ENCODE measurements around the gene MORC3.

Gene MORC3

GRCh38 chr21:36323032-36323431, 3.0 kb downstream of the MORC3 start:
- Histone ChIP-seq H3K9me3 (ENCODE audit: control insufficient read depth, insufficient read depth, low read length) (no peaks in the 10 kb centered on the region), H3K4me2 (ENCODE audit: low read length) (peak overlapping the region; percentile 85), H3K9me2 (replicated peaks; ENCODE audit: control insufficient read depth, low read length) (no peaks in the 10 kb centered on the region), H3K27ac (ENCODE audit: low read depth, low read length) (peak overlapping the region; percentile 29), H3K4me1 (ENCODE audit: control insufficient read depth, low read length) (peaks cover 36% of the 10 kb centered on the region), H3K79me2 (ENCODE audit: control insufficient read depth, low read length) (peaks cover 73% of the 10 kb centered on the region), H3K4me3 (ENCODE audit: low read length) (peak overlapping the region; percentile 41), H3F3A (ENCODE audit: control insufficient read depth, insufficient read depth) (peaks cover 4% of the 10 kb centered on the region; the same call in 1 of the 2 replicates), H3K36me3 (ENCODE audit: control insufficient read depth, low read length) (peaks cover 12% of the 10 kb centered on the region), H4K20me1 (ENCODE audit: control insufficient read depth, insufficient read depth, low read depth, low read length) (no peaks in the 10 kb centered on the region), H3K27me3 (ENCODE audit: control insufficient read depth, low read length) (no peaks in the 10 kb centered on the region)
- TF ChIP-seq, protein P1, sequence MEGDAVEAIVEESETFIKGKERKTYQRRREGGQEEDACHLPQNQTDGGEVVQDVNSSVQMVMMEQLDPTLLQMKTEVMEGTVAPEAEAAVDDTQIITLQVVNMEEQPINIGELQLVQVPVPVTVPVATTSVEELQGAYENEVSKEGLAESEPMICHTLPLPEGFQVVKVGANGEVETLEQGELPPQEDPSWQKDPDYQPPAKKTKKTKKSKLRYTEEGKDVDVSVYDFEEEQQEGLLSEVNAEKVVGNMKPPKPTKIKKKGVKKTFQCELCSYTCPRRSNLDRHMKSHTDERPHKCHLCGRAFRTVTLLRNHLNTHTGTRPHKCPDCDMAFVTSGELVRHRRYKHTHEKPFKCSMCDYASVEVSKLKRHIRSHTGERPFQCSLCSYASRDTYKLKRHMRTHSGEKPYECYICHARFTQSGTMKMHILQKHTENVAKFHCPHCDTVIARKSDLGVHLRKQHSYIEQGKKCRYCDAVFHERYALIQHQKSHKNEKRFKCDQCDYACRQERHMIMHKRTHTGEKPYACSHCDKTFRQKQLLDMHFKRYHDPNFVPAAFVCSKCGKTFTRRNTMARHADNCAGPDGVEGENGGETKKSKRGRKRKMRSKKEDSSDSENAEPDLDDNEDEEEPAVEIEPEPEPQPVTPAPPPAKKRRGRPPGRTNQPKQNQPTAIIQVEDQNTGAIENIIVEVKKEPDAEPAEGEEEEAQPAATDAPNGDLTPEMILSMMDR (IDR thresholded peaks at IDR 0.05; ENCODE audit: low read depth, low read length, poor library complexity, severe bottlenecking): no peak
- no peak for TF ChIP-seq EZH2phosphoT487 (IDR thresholded peaks at IDR 0.05; ENCODE audit: borderline replicate concordance, low read length)

- Histone ChIP-seq H3K79me2 (ENCODE audit: control insufficient read depth, low read length) (peaks cover 96% of the 10 kb centered on the region), H3K9me3 (ENCODE audit: control insufficient read depth, insufficient read depth, low read length) (no peaks in the 10 kb centered on the region), H3K9me2 (replicated peaks; ENCODE audit: control insufficient read depth, low read length) (no peaks in the 10 kb centered on the region), H3K27ac (ENCODE audit: low read depth, low read length) (no peak overlapping the region), H3K36me3 (ENCODE audit: control insufficient read depth, low read length) (peaks cover 12% of the 10 kb centered on the region), H3K4me2 (ENCODE audit: low read length) (no peak overlapping the region), H4K20me1 (ENCODE audit: control insufficient read depth, insufficient read depth, low read depth, low read length) (no peaks in the 10 kb centered on the region), H3K4me1 (ENCODE audit: control insufficient read depth, low read length) (peaks cover 46% of the 10 kb centered on the region), H3F3A (ENCODE audit: control insufficient read depth, insufficient read depth) (peaks cover 4% of the 10 kb centered on the region; the same call in 1 of the 2 replicates), H3K27me3 (ENCODE audit: control insufficient read depth, low read length) (no peaks in the 10 kb centered on the region), H3K4me3 (ENCODE audit: low read length) (no peak overlapping the region)
- TF ChIP-seq, protein P1 (IDR thresholded peaks at IDR 0.05; ENCODE audit: low read depth, low read length, poor library complexity, severe bottlenecking): no peak
- TF ChIP-seq EZH2phosphoT487 (IDR thresholded peaks at IDR 0.05; ENCODE audit: borderline replicate concordance, low read length): no peak
These were observed 5.5 kb downstream of the MORC3 start for GRCh38 chr21:36325373-36326010.

GRCh38 chr21:36330904-36331303, 10.9 kb downstream of the MORC3 start:
- Histone ChIP-seq H4K20me1 (ENCODE audit: control insufficient read depth, insufficient read depth, low read depth, low read length) (peaks cover 3% of the 10 kb centered on the region), H3K27ac (ENCODE audit: low read depth, low read length) (no peak overlapping the region), H3K27me3 (ENCODE audit: control insufficient read depth, low read length) (no peaks in the 10 kb centered on the region), H3K4me1 (ENCODE audit: control insufficient read depth, low read length) (peaks cover 22% of the 10 kb centered on the region), H3K4me3 (ENCODE audit: low read length) (no peak overlapping the region), H3K79me2 (ENCODE audit: control insufficient read depth, low read length) (peaks cover 77% of the 10 kb centered on the region), H3K9me3 (ENCODE audit: control insufficient read depth, insufficient read depth, low read length) (no peaks in the 10 kb centered on the region), H3F3A (ENCODE audit: control insufficient read depth, insufficient read depth) (no peaks in the 10 kb centered on the region), H3K4me2 (ENCODE audit: low read length) (no peak overlapping the region), H3K9me2 (replicated peaks; ENCODE audit: control insufficient read depth, low read length) (no peaks in the 10 kb centered on the region), H3K36me3 (ENCODE audit: control insufficient read depth, low read length) (no peaks in the 10 kb centered on the region; the same call in 1 of the 2 replicates)
- TF ChIP-seq EZH2phosphoT487 (IDR thresholded peaks at IDR 0.05; ENCODE audit: borderline replicate concordance, low read length): no peak
- TF ChIP-seq, protein P1 (IDR thresholded peaks at IDR 0.05; ENCODE audit: low read depth, low read length, poor library complexity, severe bottlenecking): peak; percentile 87
